ENCODE results near the gene TYW1B. TPM values are rescaled to one million over a fixed set of nuclear protein-coding genes. Genes with fewer than 3 reads are reported as not detected.
"Not testable (repeated sequence)": the region's sequence is repeated elsewhere in the genome, so short reads cannot be mapped to it uniquely, and the experiment has no call there.

Gene TYW1B
- total RNA-seq (2021) (2.2 and 3.0 TPM in 2 replicates), Bru-seq, nascent RNA (percentile 63 among the genes with signal in this experiment), BruChase-seq, experiment 1, labeled RNA remaining after a 2-hour chase (percentile 48 among the genes with signal in this experiment), BruChase-seq, experiment 2, labeled RNA remaining after a 6-hour chase (percentile 40 among the genes with signal in this experiment)
- long read RNA-seq, partial matches to known transcripts: 0 of 2 reads
- long read RNA-seq, other reads (novel, unspliced or antisense): 2 of 2 reads

- Histone ChIP-seq H2AFZ (peak within 1 kb of the TSS; percentile 98), H3F3A (ENCODE audit: insufficient read depth, low read depth) (peaks cover 12% of the 10 kb centered on the region; the same call in 1 of the 2 replicates), H3K4me1 (replicated peaks; ENCODE audit: insufficient read depth) (peaks cover 12% of the 10 kb centered on the region), H4K20me1 (ENCODE audit: insufficient read depth) (peaks cover 13% of the 10 kb centered on the region), H3K36me3 (ENCODE audit: low read depth) (0 out of 2 replicates have a peak, but pooled peaks cover 14% of the 10 kb centered on the region), H3K4me2 (peak within 1 kb of the TSS; percentile 92), H3K27ac (peak within 1 kb of the TSS; percentile 52), H3K4me3 (peak within 1 kb of the TSS; percentile 67), H3K79me2 (ENCODE audit: low read depth) (peaks cover 37% of the 10 kb centered on the region)
- TSS peak; percentile 35 for BruUV-seq (replicated peaks)
- H3K9me2 ChIP-seq (ENCODE audit: insufficient read depth); POLR2A ChIA-PET (ENCODE audit: unreplicated experiment); H3K27me3 ChIP-seq (ENCODE audit: insufficient read depth, low read depth); H3K9me3 ChIP-seq (ENCODE audit: insufficient read depth, low read depth): not testable (repeated sequence)
- intact Hi-C loops (cut with micrococcal nuclease; ENCODE audit: unreplicated experiment): loop anchor here (5.0 to 10.0 kb wide), 2 partner anchors 94 to 607 kb away; partner anchors contain the start of gene FZD9
- peak; percentile 94 to 99 for DNase-seq
- CTCF ChIA-PET: interaction anchor here (0.6 to 0.8 kb wide), 2 partner anchors 27 to 87 kb away, joined by 3 to 6 read pairs; no protein-coding TSS in a partner anchor
Observed at GRCh38 chr7:72827839-72828591, at the start of gene TYW1B. Gene TYW1B (minus strand): TSS chr7:72828200. CDS start chr7:72828075, 125 bp downstream.

GRCh38 chr7:72867591-72867990 lies 39.6 kb upstream of the TYW1B start:
- H3K4me2 ChIP-seq; BruUV-seq (replicated peaks); H4K20me1 ChIP-seq (ENCODE audit: insufficient read depth); H3K27ac ChIP-seq; H3K36me3 ChIP-seq (ENCODE audit: low read depth); POLR2A ChIA-PET (ENCODE audit: unreplicated experiment); H3K9me2 ChIP-seq (ENCODE audit: insufficient read depth); H3K4me1 ChIP-seq (replicated peaks; ENCODE audit: insufficient read depth); H3F3A ChIP-seq (ENCODE audit: insufficient read depth, low read depth); H2AFZ ChIP-seq; H3K79me2 ChIP-seq (ENCODE audit: low read depth); H3K4me3 ChIP-seq; intact Hi-C loops (cut with micrococcal nuclease; ENCODE audit: unreplicated experiment); H3K9me3 ChIP-seq (ENCODE audit: insufficient read depth, low read depth); CTCF ChIA-PET; DNase-seq: not testable (repeated sequence)
- H3K27me3 ChIP-seq (ENCODE audit: insufficient read depth, low read depth): peaks cover 11% of the 10 kb centered on the region

DNA sequence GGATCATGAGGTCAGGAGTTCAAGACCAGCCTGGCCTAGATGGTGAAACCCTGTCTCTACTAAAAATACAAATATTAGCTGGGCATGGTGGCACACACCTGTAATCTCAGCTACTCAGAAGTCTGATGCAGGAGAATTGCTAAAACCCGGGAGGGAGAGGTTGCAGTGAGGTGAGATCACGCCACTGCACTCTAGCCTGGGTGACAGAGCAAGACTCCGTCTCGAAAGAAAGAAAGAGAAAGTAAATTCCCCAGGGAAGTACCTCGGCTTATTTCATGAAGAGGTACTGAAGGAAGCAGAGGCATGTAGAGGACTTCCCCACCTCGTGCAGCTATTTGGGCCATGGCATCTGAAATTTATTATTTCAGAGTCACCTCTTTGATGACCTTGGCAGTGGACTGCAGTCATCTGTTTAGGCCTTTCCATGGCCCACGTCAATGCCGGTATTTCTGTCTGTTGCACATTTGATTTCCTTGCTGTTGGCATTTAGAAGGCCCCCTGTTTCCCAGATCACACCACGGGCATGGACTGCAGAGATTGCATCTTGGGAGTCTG lies 30.9 kb upstream of the TYW1B start:
- H2AFZ ChIP-seq; H4K20me1 ChIP-seq (ENCODE audit: insufficient read depth); POLR2A ChIA-PET (ENCODE audit: unreplicated experiment); CTCF ChIA-PET; BruUV-seq (replicated peaks); H3K4me2 ChIP-seq; H3K4me3 ChIP-seq; H3K27me3 ChIP-seq (ENCODE audit: insufficient read depth, low read depth); H3K9me2 ChIP-seq (ENCODE audit: insufficient read depth); H3K79me2 ChIP-seq (ENCODE audit: low read depth); H3K4me1 ChIP-seq (replicated peaks; ENCODE audit: insufficient read depth); DNase-seq; H3K9me3 ChIP-seq (ENCODE audit: insufficient read depth, low read depth); H3K36me3 ChIP-seq (ENCODE audit: low read depth); H3F3A ChIP-seq (ENCODE audit: insufficient read depth, low read depth); H3K27ac ChIP-seq; intact Hi-C loops (cut with micrococcal nuclease; ENCODE audit: unreplicated experiment): not testable (repeated sequence)

GRCh38 chr7:72857925-72858324 lies 29.9 kb upstream of the TYW1B start:
- CTCF ChIA-PET; POLR2A ChIA-PET (ENCODE audit: unreplicated experiment); H4K20me1 ChIP-seq (ENCODE audit: insufficient read depth): not testable (repeated sequence)

GRCh38 chr7:72855261-72855660 lies 27.3 kb upstream of the TYW1B start:
- H3K27me3 ChIP-seq (ENCODE audit: insufficient read depth, low read depth); H3K36me3 ChIP-seq (ENCODE audit: low read depth); H4K20me1 ChIP-seq (ENCODE audit: insufficient read depth); H2AFZ ChIP-seq; H3K4me1 ChIP-seq (replicated peaks; ENCODE audit: insufficient read depth); H3K4me3 ChIP-seq; BruUV-seq (replicated peaks); DNase-seq; H3K79me2 ChIP-seq (ENCODE audit: low read depth); H3K9me3 ChIP-seq (ENCODE audit: insufficient read depth, low read depth); intact Hi-C loops (cut with micrococcal nuclease; ENCODE audit: unreplicated experiment); H3K9me2 ChIP-seq (ENCODE audit: insufficient read depth); H3K4me2 ChIP-seq; H3F3A ChIP-seq (ENCODE audit: insufficient read depth, low read depth); H3K27ac ChIP-seq; POLR2A ChIA-PET (ENCODE audit: unreplicated experiment); CTCF ChIA-PET: not testable (repeated sequence)

More at GRCh38 chr7:72857925-72858324, 29.9 kb upstream of the TYW1B start:
- H3F3A ChIP-seq (ENCODE audit: insufficient read depth, low read depth); H3K27me3 ChIP-seq (ENCODE audit: insufficient read depth, low read depth); H3K4me3 ChIP-seq; H3K9me2 ChIP-seq (ENCODE audit: insufficient read depth); H3K4me2 ChIP-seq; H3K36me3 ChIP-seq (ENCODE audit: low read depth); intact Hi-C loops (cut with micrococcal nuclease; ENCODE audit: unreplicated experiment); H2AFZ ChIP-seq; BruUV-seq (replicated peaks); DNase-seq; H3K4me1 ChIP-seq (replicated peaks; ENCODE audit: insufficient read depth); H3K79me2 ChIP-seq (ENCODE audit: low read depth); H3K9me3 ChIP-seq (ENCODE audit: insufficient read depth, low read depth); H3K27ac ChIP-seq: not testable (repeated sequence)

DNA sequence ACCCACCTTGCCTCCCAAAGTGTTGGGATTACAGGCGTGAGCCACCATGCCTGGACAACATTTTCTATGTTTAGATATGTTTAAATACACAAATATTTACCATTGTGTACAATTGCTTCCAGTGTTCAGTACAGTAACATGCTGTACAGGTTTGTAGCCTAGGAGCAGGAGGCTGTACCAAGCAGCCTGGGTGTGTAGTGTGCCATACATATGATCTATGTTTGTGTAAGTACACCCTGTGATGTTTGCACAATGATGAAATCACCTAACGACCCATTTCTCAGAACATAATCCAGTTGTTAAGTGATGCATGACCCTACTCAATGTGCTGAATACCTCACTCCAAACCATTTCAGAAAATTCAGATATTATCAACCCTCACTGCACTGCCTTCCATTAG lies 24.9 kb upstream of the TYW1B start:
- H3K9me2 ChIP-seq (ENCODE audit: insufficient read depth); H3K4me1 ChIP-seq (replicated peaks; ENCODE audit: insufficient read depth); H2AFZ ChIP-seq; H3K27ac ChIP-seq; H3K27me3 ChIP-seq (ENCODE audit: insufficient read depth, low read depth); H3K79me2 ChIP-seq (ENCODE audit: low read depth); DNase-seq; intact Hi-C loops (cut with micrococcal nuclease; ENCODE audit: unreplicated experiment); H3K4me3 ChIP-seq; H3K4me2 ChIP-seq; BruUV-seq (replicated peaks); H3K9me3 ChIP-seq (ENCODE audit: insufficient read depth, low read depth); CTCF ChIA-PET; H4K20me1 ChIP-seq (ENCODE audit: insufficient read depth); H3K36me3 ChIP-seq (ENCODE audit: low read depth); POLR2A ChIA-PET (ENCODE audit: unreplicated experiment); H3F3A ChIP-seq (ENCODE audit: insufficient read depth, low read depth): not testable (repeated sequence)

DNA sequence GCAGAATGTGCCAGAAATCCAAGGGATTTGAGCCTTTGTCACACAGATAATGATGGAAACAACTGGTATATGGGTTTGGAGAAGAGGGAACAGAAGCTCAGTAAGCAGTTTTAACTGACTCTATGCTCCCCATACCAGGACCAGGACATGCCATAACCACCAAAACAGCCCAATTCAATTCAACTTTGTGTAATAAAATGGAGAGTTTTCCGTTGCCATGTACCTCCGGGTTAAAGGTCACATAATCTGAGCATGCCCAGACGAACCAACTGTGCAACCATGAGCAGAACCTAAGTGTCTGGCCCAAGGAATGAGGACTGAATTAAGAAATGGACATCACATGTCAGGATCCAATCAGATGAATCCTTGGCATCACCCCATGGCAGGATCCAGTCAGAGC lies 22.7 kb upstream of the TYW1B start:
- H3K27me3 ChIP-seq (ENCODE audit: insufficient read depth, low read depth); H3K27ac ChIP-seq; CTCF ChIA-PET; H3K4me1 ChIP-seq (replicated peaks; ENCODE audit: insufficient read depth); H3K79me2 ChIP-seq (ENCODE audit: low read depth); DNase-seq; H3K9me2 ChIP-seq (ENCODE audit: insufficient read depth); POLR2A ChIA-PET (ENCODE audit: unreplicated experiment); H3K4me3 ChIP-seq; intact Hi-C loops (cut with micrococcal nuclease; ENCODE audit: unreplicated experiment); H4K20me1 ChIP-seq (ENCODE audit: insufficient read depth); H3K9me3 ChIP-seq (ENCODE audit: insufficient read depth, low read depth); BruUV-seq (replicated peaks); H2AFZ ChIP-seq; H3K4me2 ChIP-seq; H3F3A ChIP-seq (ENCODE audit: insufficient read depth, low read depth); H3K36me3 ChIP-seq (ENCODE audit: low read depth): not testable (repeated sequence)
